Measurements from ENCODE around the gene ANKS4B. TPM values are rescaled to one million over a fixed set of nuclear protein-coding genes. Genes with fewer than 3 reads are reported as not detected.

Gene ANKS4B
- total RNA-seq, 1 experiment from 2014 or later: 0.09 TPM

- no peak overlapping the region for H3K56ac ChIP-seq (ENCODE audit: insufficient read length, low read depth, low read length)
- DNase-seq: no peak
- no peak overlapping the region for H3T11ph ChIP-seq (ENCODE audit: low read length)
- no peak for TF ChIP-seq CTCF (conservative IDR thresholded peaks at IDR 0.05)
- H4K8ac ChIP-seq (replicated peaks; ENCODE audit: insufficient read length, low read depth, low read length): no peak overlapping the region
- Mint-ChIP-seq H3K36me3 (ENCODE audit: insufficient read depth in 1 of 3, low read depth in 3 of 3) (no peaks in the 10 kb centered on the region), H3K4me1 (peaks cover 26 to 32% of the 10 kb centered on the region in 2 experiments), H3K9me3 (no peaks in the 10 kb centered on the region), H3K27ac (no peak overlapping the region), H3K4me3 (no peak overlapping the region), H3K27me3 (ENCODE audit: low read depth) (peaks cover 13% of the 10 kb centered on the region)
- no peaks in the 10 kb centered on the region; the same call in 1 of the 2 replicates for H3K27me3 ChIP-seq (ENCODE audit: insufficient read depth, low read length)
- no peak overlapping the region for H3K4me2 ChIP-seq (ENCODE audit: insufficient read depth, insufficient read length, low read length)
- H2AK5ac ChIP-seq (ENCODE audit: insufficient read length, low read length): no peak overlapping the region
- H2BK20ac ChIP-seq (ENCODE audit: low read depth, low read length, poor library complexity, severe bottlenecking): no peak overlapping the region
- no peak overlapping the region for H4K5ac ChIP-seq (ENCODE audit: insufficient read length, low read depth, low read length)
- no peak overlapping the region for H2BK5ac ChIP-seq (ENCODE audit: insufficient read length, low read length)
- no peaks in the 10 kb centered on the region for H4K20me1 ChIP-seq (ENCODE audit: control insufficient read depth, insufficient read depth, insufficient read length)
- no peak overlapping the region for H3K23ac ChIP-seq (ENCODE audit: insufficient read length, low read depth, low read length)
- peaks cover 10% of the 10 kb centered on the region for H3K4me1 ChIP-seq (ENCODE audit: insufficient read depth, low read length)
- H3K18ac ChIP-seq (ENCODE audit: insufficient read length, low read depth, low read length): no peak overlapping the region
- no peaks in the 10 kb centered on the region for H3K23me2 ChIP-seq (ENCODE audit: insufficient read length, low read depth, low read length, poor library complexity, severe bottlenecking)
- H3K9me3 ChIP-seq (ENCODE audit: control insufficient read depth, low read depth, low read length): no peaks in the 10 kb centered on the region
- H3K9ac ChIP-seq (ENCODE audit: extremely low read depth, insufficient read length, low read length): no peak overlapping the region
- H3K27ac ChIP-seq (ENCODE audit: insufficient read length, low read depth, low read length): no peak overlapping the region
- no peak overlapping the region for H2BK15ac ChIP-seq (ENCODE audit: low read depth, low read length)
- no peaks in the 10 kb centered on the region for H3K79me2 ChIP-seq (ENCODE audit: insufficient read depth, low read length)
- no peak overlapping the region for H3K4ac ChIP-seq (ENCODE audit: low read depth, low read length)
- no peak overlapping the region for H4K91ac ChIP-seq (ENCODE audit: insufficient read length, low read depth, low read length)
- H3K14ac ChIP-seq (ENCODE audit: insufficient read depth, low read length): no peak overlapping the region
- no peak overlapping the region for H2AFZ ChIP-seq (ENCODE audit: low read length)
- H3K79me1 ChIP-seq (ENCODE audit: insufficient read depth, low read depth, low read length, poor library complexity, severe bottlenecking): no peaks in the 10 kb centered on the region
- H2BK120ac ChIP-seq (ENCODE audit: low read depth, low read length, poor library complexity, severe bottlenecking): no peak overlapping the region
- no peak overlapping the region for H2BK12ac ChIP-seq (ENCODE audit: insufficient read length, low read depth, low read length)
Observed at GRCh38 chr16:21226749-21227148, 6.8 kb upstream of the ANKS4B start.
